WI38 (cell line): ENCODE results near the gene LAMA1.

Experiments used
- H3K4me3 ChIP-seq: 2 replicates; pipeline ENCODE4 v1.5.1; 2011; ENCODE audit warnings: low read depth, mild to moderate bottlenecking, control low read depth, low read length
- CTCF ChIP-seq: IDR thresholded peaks from 2 replicates; pipeline ENCODE4 v1.5.1; 2012; ENCODE audit warnings: low read depth, mild to moderate bottlenecking, control low read depth, low read length

LAMA1 gene

DNA sequence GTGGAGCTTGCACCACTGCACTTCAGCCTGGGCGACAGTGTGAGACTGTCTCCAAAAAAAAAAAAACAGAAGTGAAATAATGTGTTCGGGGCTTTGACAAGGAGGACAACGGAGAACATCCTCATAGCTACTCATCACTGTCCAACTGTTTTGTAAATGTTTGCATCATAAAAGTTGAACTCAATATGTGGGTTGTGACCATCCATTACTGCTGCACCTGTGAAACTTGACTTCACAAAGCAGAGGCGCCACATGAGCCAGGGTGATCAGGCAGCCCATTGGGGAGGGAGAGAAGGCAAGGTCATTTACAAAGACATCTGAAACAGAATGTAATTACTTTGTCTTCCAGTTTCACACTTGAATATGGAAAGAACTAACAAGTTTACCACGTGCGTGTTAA, 61.6 kb downstream of the LAMA1 start:
- TF ChIP-seq CTCF, result no peak
- H3K4me3 ChIP-seq, result no peak overlapping the region

DNA sequence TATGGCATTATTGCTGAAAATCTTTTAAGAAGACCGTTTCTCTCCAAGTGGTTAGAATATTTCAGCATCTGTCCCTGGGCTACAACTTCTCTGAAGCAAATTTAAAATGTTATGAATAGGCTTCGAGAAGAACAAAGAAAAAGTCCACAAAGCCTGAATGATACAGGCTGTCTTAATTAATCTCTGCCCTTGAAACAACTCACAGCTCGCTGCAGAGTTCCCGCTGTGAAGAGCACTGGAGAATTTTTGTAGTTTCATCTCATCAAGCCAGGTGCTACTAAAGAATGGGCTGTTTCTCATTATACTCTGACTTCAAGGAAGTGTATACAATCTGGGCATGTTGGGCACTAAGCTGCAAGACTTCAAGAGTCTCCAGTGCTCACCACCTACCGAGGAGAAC, 67.6 kb downstream of the LAMA1 start:
- TF ChIP-seq CTCF, result no peak
- no peak overlapping the region for H3K4me3 ChIP-seq

GRCh38 chr18:7048081-7048480, 69.5 kb downstream of the LAMA1 start:
- no peak for TF ChIP-seq CTCF
- H3K4me3 ChIP-seq, result no peak overlapping the region

DNA sequence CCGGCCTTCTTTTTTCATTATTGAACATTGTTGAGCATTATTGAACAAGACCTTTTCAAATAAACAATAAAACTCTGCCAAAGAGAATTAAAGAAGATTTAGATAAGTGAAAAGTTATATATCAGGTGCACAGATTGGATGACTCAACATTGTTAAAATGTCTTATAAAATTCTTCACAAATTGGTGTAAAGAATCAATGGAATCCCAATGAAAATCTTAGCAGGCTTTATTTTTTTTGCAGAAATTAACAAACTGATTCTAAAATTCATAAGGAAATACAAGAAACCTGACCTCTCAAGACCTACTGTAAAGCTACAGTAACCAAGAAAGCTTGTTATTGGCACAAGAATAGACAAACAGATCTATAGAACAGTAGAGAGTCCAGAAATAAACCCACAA, 70.3 kb downstream of the LAMA1 start:
- H3K4me3 ChIP-seq, result no peak overlapping the region
- TF ChIP-seq CTCF, result no peak

DNA sequence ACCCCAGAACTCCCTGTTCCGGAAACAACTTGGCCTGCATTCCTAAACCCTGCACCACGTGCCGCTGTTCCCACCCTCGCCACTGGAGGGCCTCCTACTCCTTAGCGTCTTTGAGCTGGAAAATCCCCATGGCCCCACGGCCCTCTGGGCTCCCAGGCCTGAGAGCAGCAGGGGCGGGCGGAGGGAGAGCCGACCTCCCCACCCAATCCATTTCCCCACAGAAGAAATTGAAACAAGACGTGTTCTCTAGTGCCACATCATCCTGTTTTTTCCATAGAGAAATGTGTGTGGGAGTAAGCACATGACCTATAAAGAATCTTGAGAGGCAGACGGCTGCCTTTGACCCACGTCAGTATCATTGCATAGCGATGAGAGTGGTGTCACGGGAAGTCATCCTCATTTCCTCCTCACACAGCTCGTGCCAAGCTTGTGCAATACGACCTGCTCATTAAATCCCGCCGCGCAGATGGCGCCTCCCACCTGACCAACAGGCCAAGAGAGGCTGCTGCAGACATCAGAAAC, 79.2 kb downstream of the LAMA1 start:
- peak overlapping the region; percentile 29 for H3K4me3 ChIP-seq
- TF ChIP-seq CTCF, result peak; percentile 61

- H3K4me3 ChIP-seq, result no peak overlapping the region
- TF ChIP-seq CTCF, result no peak
Observed at GRCh38 chr18:7037470-7037869, 80.1 kb downstream of the LAMA1 start.

- H3K4me3 ChIP-seq, result no peak overlapping the region
- no peak for TF ChIP-seq CTCF
Observed at GRCh38 chr18:7035807-7036206, 81.8 kb downstream of the LAMA1 start.
